ENCODE data around the gene STRBP.
A peak's percentile ranks its signal among the peaks of the same experiment; 100 is the strongest.
"Not testable (repeated sequence)": the region's sequence is repeated elsewhere in the genome, so short reads cannot be mapped to it uniquely, and the experiment has no call there.

Gene STRBP

GRCh38 chr9:123251324-123251723 lies 17.1 kb downstream of the STRBP start:
- DNase-seq (ENCODE audit: low read depth in 1 of 2, low spot score in 1 of 2) = no peak

- no peak for DNase-seq (ENCODE audit: low read depth in 1 of 2, low spot score in 1 of 2)
Observed at GRCh38 chr9:123250504-123250903, 17.9 kb downstream of the STRBP start.

GRCh38 chr9:123249162-123249561 lies 19.2 kb downstream of the STRBP start:
- DNase-seq (ENCODE audit: low read depth in 1 of 2, low spot score in 1 of 2) = not testable (repeated sequence)

- DNase-seq (ENCODE audit: low read depth in 1 of 2, low spot score in 1 of 2) = no peak
Observed at GRCh38 chr9:123248630-123249029, 19.8 kb downstream of the STRBP start.

- DNase-seq (ENCODE audit: low read depth in 1 of 2, low spot score in 1 of 2) = no peak
Observed at GRCh38 chr9:123246534-123246933, 21.9 kb downstream of the STRBP start.

- DNase-seq (ENCODE audit: low read depth in 1 of 2, low spot score in 1 of 2) = no peak
Observed at GRCh38 chr9:123239726-123240125, 28.7 kb downstream of the STRBP start.

- DNase-seq (ENCODE audit: low read depth in 1 of 2, low spot score in 1 of 2) = no peak
Observed at GRCh38 chr9:123238365-123238764, 30.0 kb downstream of the STRBP start.

GRCh38 chr9:123237220-123237619 lies 31.2 kb downstream of the STRBP start:
- no peak for DNase-seq (ENCODE audit: low read depth in 1 of 2, low spot score in 1 of 2)

GRCh38 chr9:123235448-123235847 lies 32.9 kb downstream of the STRBP start:
- DNase-seq (ENCODE audit: low read depth in 1 of 2, low spot score in 1 of 2) = no peak

GRCh38 chr9:123234853-123235252 lies 33.5 kb downstream of the STRBP start:
- DNase-seq (ENCODE audit: low read depth in 1 of 2, low spot score in 1 of 2) = no peak

GRCh38 chr9:123232332-123232731 lies 36.1 kb downstream of the STRBP start:
- DNase-seq (ENCODE audit: low read depth in 1 of 2, low spot score in 1 of 2) = no peak

GRCh38 chr9:123231421-123231820 lies 37.0 kb downstream of the STRBP start:
- DNase-seq (ENCODE audit: low read depth in 1 of 2, low spot score in 1 of 2) = no peak

- no peak for DNase-seq (ENCODE audit: low read depth in 1 of 2, low spot score in 1 of 2)
Observed at GRCh38 chr9:123228967-123229366, 39.4 kb downstream of the STRBP start.

GRCh38 chr9:123225995-123226394 lies 42.4 kb downstream of the STRBP start:
- peak in 1 of 2 donors; percentile 7 for DNase-seq (ENCODE audit: low read depth in 1 of 2, low spot score in 1 of 2)

GRCh38 chr9:123225374-123225813 lies 43.0 kb downstream of the STRBP start:
- DNase-seq (ENCODE audit: low read depth in 1 of 2, low spot score in 1 of 2) = peak; percentile 11 to 73

- no peak for DNase-seq (ENCODE audit: low read depth in 1 of 2, low spot score in 1 of 2)
Observed at GRCh38 chr9:123220127-123220526, 48.3 kb downstream of the STRBP start.

GRCh38 chr9:123218831-123219230 lies 49.6 kb downstream of the STRBP start:
- DNase-seq (ENCODE audit: low read depth in 1 of 2, low spot score in 1 of 2) = no peak

GRCh38 chr9:123217128-123217654 lies 51.2 kb downstream of the STRBP start:
- DNase-seq (ENCODE audit: low read depth in 1 of 2, low spot score in 1 of 2) = no peak

GRCh38 chr9:123216251-123216797 lies 52.1 kb downstream of the STRBP start:
- no peak for DNase-seq (ENCODE audit: low read depth in 1 of 2, low spot score in 1 of 2)

- DNase-seq (ENCODE audit: low read depth in 1 of 2, low spot score in 1 of 2) = no peak
Observed at GRCh38 chr9:123211081-123211480, 57.3 kb downstream of the STRBP start.

- DNase-seq (ENCODE audit: low read depth in 1 of 2, low spot score in 1 of 2) = no peak
Observed at GRCh38 chr9:123208626-123209174, 59.7 kb downstream of the STRBP start.

GRCh38 chr9:123206065-123206464 lies 62.3 kb downstream of the STRBP start:
- DNase-seq (ENCODE audit: low read depth in 1 of 2, low spot score in 1 of 2) = no peak

- no peak for DNase-seq (ENCODE audit: low read depth in 1 of 2, low spot score in 1 of 2)
Observed at GRCh38 chr9:123201083-123201482, 67.3 kb downstream of the STRBP start.

All from activated CD4-positive, alpha-beta T cell treated with anti-CD3 and anti-CD28 coated beads, Interleukin-2, amount 50 U/mL, for 24 hours (primary cell).